Neural cell (in vitro differentiated cells): Measurements from ENCODE around the gene ASPM.

Source experiments
- EP300 ChIP-seq: fragments of 450-650 bp; conservative IDR thresholded peaks from 2 replicates; pipeline ENCODE4 v1.6.1; 2014; ENCODE audit warnings: antibody characterized with exemption, mild to moderate bottlenecking, moderate library complexity; ENCODE audit not compliant: poor library complexity, severe bottlenecking
- EZH2 ChIP-seq: fragments of 200-600, 300-800 bp; shearing (Covaris generic), sonication (generic); IDR thresholded peaks from 2 replicates; pipeline ENCODE4 v1.6.1; 2014; ENCODE audit warnings: antibody characterized with exemption, low read length, borderline replicate concordance, mild to moderate bottlenecking; ENCODE audit not compliant: insufficient read depth, poor library complexity, severe bottlenecking
- MXI1 ChIP-seq: fragments of 450-650 bp; conservative IDR thresholded peaks from 2 replicates; pipeline ENCODE4 v1.6.1; 2014; ENCODE audit warnings: antibody characterized with exemption, mild to moderate bottlenecking; ENCODE audit not compliant: poor library complexity, severe bottlenecking
- POLR2AphosphoS5 ChIP-seq: IDR thresholded peaks from 2 replicates; pipeline ENCODE4 v1.6.1; 2012
- RAD21 ChIP-seq: fragments of 450-650 bp; conservative IDR thresholded peaks from 2 replicates; pipeline ENCODE4 v1.6.1; 2014; ENCODE audit warnings: antibody characterized with exemption, mild to moderate bottlenecking, moderate library complexity
- SMC3 ChIP-seq: fragments of 450-650 bp; conservative IDR thresholded peaks from 2 replicates; pipeline ENCODE4 v1.6.1; 2014; ENCODE audit warnings: antibody characterized with exemption, mild to moderate bottlenecking, moderate library complexity; ENCODE audit not compliant: poor library complexity
- TAF1 ChIP-seq: IDR thresholded peaks from 2 replicates; pipeline ENCODE4 v1.6.1; 2012; ENCODE audit warnings: low read depth
- TF ChIP-seq, protein P1 (sequence below): fragments of 450-650 bp; IDR thresholded peaks from 2 replicates; pipeline ENCODE4 v1.5.1; 2014; ENCODE audit warnings: antibody characterized with exemption, mild to moderate bottlenecking, moderate library complexity; ENCODE audit not compliant: poor library complexity, severe bottlenecking
- TF ChIP-seq, protein P2 (sequence below): IDR thresholded peaks from 2 replicates; pipeline ENCODE4 v1.6.1; 2012; ENCODE audit warnings: borderline replicate concordance

DNA sequence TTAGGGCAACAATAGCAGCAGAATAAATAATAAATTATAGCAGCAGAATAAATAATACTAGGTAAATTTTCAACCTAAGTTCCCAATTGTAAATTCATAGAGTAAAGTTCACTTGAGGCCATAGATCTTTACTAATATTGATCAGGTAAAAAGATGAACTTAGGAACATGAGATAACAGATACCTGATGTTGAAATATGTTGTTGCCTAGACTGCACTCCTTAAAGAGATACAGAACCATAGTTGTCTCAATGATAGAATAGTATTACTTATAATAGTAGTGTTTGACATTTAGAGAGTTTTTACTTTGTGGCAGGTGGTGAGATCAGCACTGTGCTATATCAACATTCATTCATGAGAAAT is 79.0 kb downstream of the ASPM start:
- no peak for TF ChIP-seq EZH2
- TF ChIP-seq, protein P1, sequence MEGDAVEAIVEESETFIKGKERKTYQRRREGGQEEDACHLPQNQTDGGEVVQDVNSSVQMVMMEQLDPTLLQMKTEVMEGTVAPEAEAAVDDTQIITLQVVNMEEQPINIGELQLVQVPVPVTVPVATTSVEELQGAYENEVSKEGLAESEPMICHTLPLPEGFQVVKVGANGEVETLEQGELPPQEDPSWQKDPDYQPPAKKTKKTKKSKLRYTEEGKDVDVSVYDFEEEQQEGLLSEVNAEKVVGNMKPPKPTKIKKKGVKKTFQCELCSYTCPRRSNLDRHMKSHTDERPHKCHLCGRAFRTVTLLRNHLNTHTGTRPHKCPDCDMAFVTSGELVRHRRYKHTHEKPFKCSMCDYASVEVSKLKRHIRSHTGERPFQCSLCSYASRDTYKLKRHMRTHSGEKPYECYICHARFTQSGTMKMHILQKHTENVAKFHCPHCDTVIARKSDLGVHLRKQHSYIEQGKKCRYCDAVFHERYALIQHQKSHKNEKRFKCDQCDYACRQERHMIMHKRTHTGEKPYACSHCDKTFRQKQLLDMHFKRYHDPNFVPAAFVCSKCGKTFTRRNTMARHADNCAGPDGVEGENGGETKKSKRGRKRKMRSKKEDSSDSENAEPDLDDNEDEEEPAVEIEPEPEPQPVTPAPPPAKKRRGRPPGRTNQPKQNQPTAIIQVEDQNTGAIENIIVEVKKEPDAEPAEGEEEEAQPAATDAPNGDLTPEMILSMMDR, result no peak
- no peak for TF ChIP-seq TAF1
- no peak for TF ChIP-seq RAD21
- no peak for TF ChIP-seq POLR2AphosphoS5
- TF ChIP-seq, protein P2, sequence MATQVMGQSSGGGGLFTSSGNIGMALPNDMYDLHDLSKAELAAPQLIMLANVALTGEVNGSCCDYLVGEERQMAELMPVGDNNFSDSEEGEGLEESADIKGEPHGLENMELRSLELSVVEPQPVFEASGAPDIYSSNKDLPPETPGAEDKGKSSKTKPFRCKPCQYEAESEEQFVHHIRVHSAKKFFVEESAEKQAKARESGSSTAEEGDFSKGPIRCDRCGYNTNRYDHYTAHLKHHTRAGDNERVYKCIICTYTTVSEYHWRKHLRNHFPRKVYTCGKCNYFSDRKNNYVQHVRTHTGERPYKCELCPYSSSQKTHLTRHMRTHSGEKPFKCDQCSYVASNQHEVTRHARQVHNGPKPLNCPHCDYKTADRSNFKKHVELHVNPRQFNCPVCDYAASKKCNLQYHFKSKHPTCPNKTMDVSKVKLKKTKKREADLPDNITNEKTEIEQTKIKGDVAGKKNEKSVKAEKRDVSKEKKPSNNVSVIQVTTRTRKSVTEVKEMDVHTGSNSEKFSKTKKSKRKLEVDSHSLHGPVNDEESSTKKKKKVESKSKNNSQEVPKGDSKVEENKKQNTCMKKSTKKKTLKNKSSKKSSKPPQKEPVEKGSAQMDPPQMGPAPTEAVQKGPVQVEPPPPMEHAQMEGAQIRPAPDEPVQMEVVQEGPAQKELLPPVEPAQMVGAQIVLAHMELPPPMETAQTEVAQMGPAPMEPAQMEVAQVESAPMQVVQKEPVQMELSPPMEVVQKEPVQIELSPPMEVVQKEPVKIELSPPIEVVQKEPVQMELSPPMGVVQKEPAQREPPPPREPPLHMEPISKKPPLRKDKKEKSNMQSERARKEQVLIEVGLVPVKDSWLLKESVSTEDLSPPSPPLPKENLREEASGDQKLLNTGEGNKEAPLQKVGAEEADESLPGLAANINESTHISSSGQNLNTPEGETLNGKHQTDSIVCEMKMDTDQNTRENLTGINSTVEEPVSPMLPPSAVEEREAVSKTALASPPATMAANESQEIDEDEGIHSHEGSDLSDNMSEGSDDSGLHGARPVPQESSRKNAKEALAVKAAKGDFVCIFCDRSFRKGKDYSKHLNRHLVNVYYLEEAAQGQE, result no peak
- no peak for TF ChIP-seq EP300
- no peak for TF ChIP-seq SMC3
- no peak for TF ChIP-seq MXI1
